HFF-Myc (cell line): ENCODE results near the gene GSK3B.

Source experiments
- DNase-seq: peaks from one replicate; pipeline ENCODE4 v3.0.0-alpha.2; 2011; ENCODE audit warnings: low read depth; ENCODE audit errors: extremely low read depth
- H3K4me3 ChIP-seq: replicated peaks from 2 replicates; pipeline ENCODE4 v1.5.1; 2011; ENCODE audit warnings: low read depth, mild to moderate bottlenecking, control low read depth, low read length
- CTCF ChIP-seq: IDR thresholded peaks from 2 replicates; pipeline ENCODE4 v1.5.1; 2012; ENCODE audit warnings: mild to moderate bottlenecking, low read depth, low read length, control low read depth; ENCODE audit errors: missing control alignments

Gene GSK3B

DNA sequence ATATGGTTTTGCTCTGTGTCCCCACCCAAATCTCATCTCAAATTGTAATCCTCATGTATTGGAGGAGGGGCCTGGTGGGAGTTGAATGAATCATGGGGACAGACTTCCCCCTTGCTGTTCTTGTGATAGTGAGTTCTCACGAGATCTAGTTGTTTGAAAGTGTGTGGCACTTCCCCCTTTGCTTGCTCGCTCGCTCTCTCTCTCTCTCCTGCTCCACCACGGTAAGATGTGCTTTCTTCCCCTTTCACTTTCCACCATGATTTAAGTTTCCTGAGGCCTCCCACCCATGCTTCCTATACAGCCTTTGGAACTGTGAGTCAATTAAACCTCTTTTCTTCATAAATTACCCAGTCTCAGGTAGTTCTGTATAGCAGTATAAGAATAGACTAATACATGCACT lies 60.7 kb downstream of the GSK3B start:
- no peak for DNase-seq

DNA sequence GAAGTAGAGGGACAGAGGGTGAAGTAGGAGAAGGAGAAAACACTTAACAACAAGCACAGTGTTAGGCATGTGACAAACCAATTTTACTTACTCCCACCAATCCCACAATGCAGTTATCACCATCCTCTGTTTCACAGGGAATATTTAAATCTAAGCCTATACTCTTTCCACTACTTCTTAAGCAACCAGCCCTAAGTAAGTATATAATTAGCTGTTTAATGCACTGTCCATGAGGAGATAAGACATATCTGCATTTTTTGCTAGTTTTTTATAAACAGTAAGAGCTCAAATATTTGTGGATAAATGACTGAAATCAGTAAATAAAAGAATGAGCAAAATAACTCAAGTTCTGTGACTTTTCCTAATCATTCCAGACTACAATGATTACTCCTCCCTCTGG lies 62.7 kb downstream of the GSK3B start:
- H3K4me3 ChIP-seq = no peak overlapping the region
- no peak for TF ChIP-seq CTCF
- no peak for DNase-seq

More for the DNA sequence above, 60.7 kb downstream of the GSK3B start:
- no peak overlapping the region for H3K4me3 ChIP-seq
- no peak for TF ChIP-seq CTCF

DNA sequence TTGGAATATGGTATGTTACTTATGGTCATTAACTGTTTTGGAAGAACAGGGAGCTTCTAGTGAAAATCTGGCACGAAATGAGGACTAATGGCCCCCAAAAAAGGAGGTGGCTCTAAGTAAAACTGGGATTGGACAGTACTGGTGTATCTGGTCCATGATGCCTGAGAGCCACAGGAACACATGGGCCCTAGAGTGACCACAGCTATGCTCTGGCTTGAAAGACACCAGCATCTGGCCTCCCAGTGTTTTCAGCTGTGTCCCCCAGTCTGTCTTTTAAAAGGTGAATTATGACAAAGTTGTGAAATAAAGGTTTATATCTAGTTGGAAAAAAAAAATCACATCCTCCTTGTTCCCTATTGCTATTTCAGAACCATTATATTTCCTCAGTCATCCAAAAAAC lies 64.5 kb downstream of the GSK3B start:
- H3K4me3 ChIP-seq = no peak overlapping the region
- TF ChIP-seq CTCF = no peak
- DNase-seq = no peak

- no peak for TF ChIP-seq CTCF
- no peak overlapping the region for H3K4me3 ChIP-seq
- no peak for DNase-seq
Observed at GRCh38 chr3:120028271-120029047, 65.8 kb downstream of the GSK3B start.

DNA sequence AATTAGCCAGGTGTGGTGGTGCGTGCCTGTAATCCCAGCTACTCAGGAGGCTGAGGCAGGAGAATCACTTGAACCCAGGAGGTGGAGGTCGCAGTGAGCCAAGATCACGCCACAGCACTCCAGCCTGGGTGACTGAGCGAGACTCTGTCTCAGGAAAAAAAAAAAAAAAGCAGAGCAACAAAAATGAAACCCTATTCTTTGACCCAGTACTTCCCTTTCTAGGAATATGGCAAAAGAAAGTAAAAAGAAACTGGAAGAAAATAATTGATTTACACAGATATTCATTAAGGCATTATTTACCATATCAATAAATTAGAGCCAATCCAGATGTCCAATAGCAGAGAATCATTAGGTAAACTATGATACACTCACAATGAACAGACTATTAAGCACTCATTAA lies 67.0 kb downstream of the GSK3B start:
- no peak overlapping the region for H3K4me3 ChIP-seq
- no peak for DNase-seq
- TF ChIP-seq CTCF = no peak

- no peak for TF ChIP-seq CTCF
- no peak for DNase-seq
- H3K4me3 ChIP-seq = no peak overlapping the region
Observed at GRCh38 chr3:120025520-120025919, 68.7 kb downstream of the GSK3B start.

- DNase-seq = no peak
- no peak overlapping the region for H3K4me3 ChIP-seq
- no peak for TF ChIP-seq CTCF
Observed at GRCh38 chr3:120024103-120024502, 70.1 kb downstream of the GSK3B start.
